ACC112 (cell line): ENCODE measurements around the gene NLRP6.
"Not testable (repeated sequence)": the region's sequence is repeated elsewhere in the genome, so short reads cannot be mapped to it uniquely, and the experiment has no call there.

Experiments
- H2AFZ ChIP-seq: fragments of 200-600 bp; sonication (generic); one replicate; pipeline ENCODE4 v1.6.0; 2017; ENCODE audit warnings: antibody characterized with exemption, low read length; ENCODE audit not compliant: unreplicated experiment
- H3K27ac ChIP-seq: fragments of 200-600 bp; sonication (generic); 2 replicates; pipeline ENCODE4 v1.5.1; 2014; ENCODE audit warnings: low read depth, mild to moderate bottlenecking, antibody characterized with exemption, low read length, moderate library complexity
- H3K27me3 ChIP-seq: fragments of 200-600 bp; sonication (generic); 2 replicates; pipeline ENCODE4 v1.6.1; 2014; ENCODE audit warnings: mild to moderate bottlenecking, antibody characterized with exemption, low read length, moderate library complexity, mixed read lengths; ENCODE audit not compliant: insufficient read depth
- H3K36me3 ChIP-seq: fragments of 200-600 bp; sonication (generic); 2 replicates; pipeline ENCODE4 v1.6.1; 2016; ENCODE audit warnings: mild to moderate bottlenecking, antibody characterized with exemption, low read length, moderate library complexity, mixed read lengths; ENCODE audit not compliant: insufficient read depth
- H3K4me1 ChIP-seq: fragments of 200-600 bp; sonication (generic); one replicate; pipeline ENCODE4 v1.6.1; 2016; ENCODE audit warnings: low read length, mixed read lengths; ENCODE audit not compliant: insufficient read depth, unreplicated experiment, control insufficient read depth
- H3K4me3 ChIP-seq: fragments of 200-600 bp; sonication (generic); 2 replicates; pipeline ENCODE4 v1.5.1; 2014; ENCODE audit warnings: mild to moderate bottlenecking, low read depth, low read length
- H3K79me2 ChIP-seq: fragments of 200-600 bp; sonication (generic); one replicate; pipeline ENCODE4 v1.6.0; 2016; ENCODE audit warnings: low read length; ENCODE audit not compliant: control insufficient read depth, unreplicated experiment, insufficient read depth

NLRP6 gene

DNA sequence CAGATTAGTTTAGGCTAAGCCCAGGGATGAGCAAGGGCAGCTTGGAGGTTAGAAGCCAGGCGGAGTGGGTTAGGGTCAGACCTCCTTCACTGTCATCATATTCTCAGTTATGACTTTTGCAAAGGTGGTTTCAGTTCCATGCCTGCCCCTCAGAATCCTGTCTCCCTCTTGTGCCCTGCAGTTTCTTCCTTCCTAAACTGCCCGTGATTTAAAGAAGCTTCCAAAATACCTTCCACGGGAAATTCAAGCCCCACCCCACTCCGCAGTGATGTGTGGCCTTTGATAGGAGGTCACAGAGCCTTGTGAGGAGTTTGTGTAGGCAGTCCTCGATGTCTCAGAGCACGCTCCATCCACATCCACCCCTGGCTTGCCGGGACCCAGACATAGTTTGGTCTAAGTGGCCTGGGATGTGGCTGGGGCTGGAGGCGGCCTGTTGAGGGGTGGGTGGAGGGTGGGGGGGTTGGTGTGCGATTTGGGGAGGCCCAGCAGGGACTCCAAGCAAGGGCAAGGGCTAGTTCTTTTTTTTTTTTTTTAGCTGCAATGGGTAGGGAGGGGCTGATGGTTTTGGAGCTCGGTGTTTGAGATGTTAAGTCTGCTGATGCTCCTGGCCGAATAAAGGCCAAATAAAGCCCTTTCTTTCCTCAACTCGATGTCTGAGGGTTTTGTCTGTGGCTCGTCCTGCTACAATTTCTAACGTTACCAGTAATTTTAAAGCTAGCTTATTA lies 34.0 kb downstream of the NLRP6 start:
- H3K4me3 ChIP-seq = peak overlapping the region; percentile 85
- peak overlapping the region; percentile 91 for H3K27ac ChIP-seq
- no peak overlapping the region for H2AFZ ChIP-seq
- H3K79me2 ChIP-seq = peaks cover 70% of the 10 kb centered on the region
- H3K36me3 ChIP-seq = peaks cover 19% of the 10 kb centered on the region; the same call in 1 of the 2 replicates
- H3K27me3 ChIP-seq = no peaks in the 10 kb centered on the region
- peaks cover 17% of the 10 kb centered on the region for H3K4me1 ChIP-seq

- Histone ChIP-seq H3K27ac (peak overlapping the region; percentile 91), H2AFZ (no peak overlapping the region), H3K4me1 (peaks cover 22% of the 10 kb centered on the region), H3K79me2 (peaks cover 76% of the 10 kb centered on the region), H3K4me3 (peak overlapping the region; percentile 85), H3K36me3 (peaks cover 19% of the 10 kb centered on the region; the same call in 1 of the 2 replicates), H3K27me3 (no peaks in the 10 kb centered on the region)
These were observed 35.1 kb downstream of the NLRP6 start for GRCh38 chr11:313304-313786.

GRCh38 chr11:313787-314553 lies 35.8 kb downstream of the NLRP6 start, which contains the start of gene IFITM1:
IFITM1 (plus strand) TSS chr11:314040; CDS start chr11:314171, 131 bp downstream.
- H3K79me2 ChIP-seq = peaks cover 72% of the 10 kb centered on the region
- peak within 1 kb of the TSS; percentile 91 for H3K27ac ChIP-seq
- H3K27me3 ChIP-seq = no peaks in the 10 kb centered on the region
- H2AFZ ChIP-seq = no peak within 1 kb of the TSS
- peak within 1 kb of the TSS; percentile 85 for H3K4me3 ChIP-seq
- peaks cover 19% of the 10 kb centered on the region; the same call in 1 of the 2 replicates for H3K36me3 ChIP-seq
- H3K4me1 ChIP-seq = peaks cover 22% of the 10 kb centered on the region

GRCh38 chr11:314554-314875 lies 36.3 kb downstream of the NLRP6 start:
- Histone ChIP-seq H3K4me3 (peak overlapping the region; percentile 85), H3K27ac (peak overlapping the region; percentile 91), H3K79me2 (peaks cover 69% of the 10 kb centered on the region), H3K4me1 (peaks cover 22% of the 10 kb centered on the region), H3K36me3 (peaks cover 20% of the 10 kb centered on the region; the same call in 1 of the 2 replicates)
- H2AFZ ChIP-seq, H3K27me3 ChIP-seq: not testable (repeated sequence)

DNA sequence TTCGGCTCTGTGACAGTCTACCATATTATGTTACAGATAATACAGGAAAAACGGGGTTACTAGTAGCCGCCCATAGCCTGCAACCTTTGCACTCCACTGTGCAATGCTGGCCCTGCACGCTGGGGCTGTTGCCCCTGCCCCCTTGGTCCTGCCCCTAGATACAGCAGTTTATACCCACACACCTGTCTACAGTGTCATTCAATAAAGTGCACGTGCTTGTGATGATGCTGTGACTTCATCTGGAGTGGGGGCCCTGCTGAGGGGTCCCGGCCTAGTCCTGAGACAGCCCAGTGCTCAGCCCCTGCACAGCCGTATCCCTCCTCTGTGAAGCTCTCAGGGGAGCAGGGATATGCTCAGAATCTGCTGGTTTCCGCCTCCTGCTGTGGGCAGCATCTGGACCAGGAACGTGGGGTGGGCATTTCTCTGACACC lies 36.9 kb downstream of the NLRP6 start:
- H2AFZ ChIP-seq = no peak overlapping the region
- peaks cover 22% of the 10 kb centered on the region; the same call in 1 of the 2 replicates for H3K36me3 ChIP-seq
- peaks cover 69% of the 10 kb centered on the region for H3K79me2 ChIP-seq
- peaks cover 22% of the 10 kb centered on the region for H3K4me1 ChIP-seq
- peak overlapping the region; percentile 85 for H3K4me3 ChIP-seq
- peak overlapping the region; percentile 91; the same call in 1 of the 2 replicates for H3K27ac ChIP-seq
- H3K27me3 ChIP-seq = no peaks in the 10 kb centered on the region

DNA sequence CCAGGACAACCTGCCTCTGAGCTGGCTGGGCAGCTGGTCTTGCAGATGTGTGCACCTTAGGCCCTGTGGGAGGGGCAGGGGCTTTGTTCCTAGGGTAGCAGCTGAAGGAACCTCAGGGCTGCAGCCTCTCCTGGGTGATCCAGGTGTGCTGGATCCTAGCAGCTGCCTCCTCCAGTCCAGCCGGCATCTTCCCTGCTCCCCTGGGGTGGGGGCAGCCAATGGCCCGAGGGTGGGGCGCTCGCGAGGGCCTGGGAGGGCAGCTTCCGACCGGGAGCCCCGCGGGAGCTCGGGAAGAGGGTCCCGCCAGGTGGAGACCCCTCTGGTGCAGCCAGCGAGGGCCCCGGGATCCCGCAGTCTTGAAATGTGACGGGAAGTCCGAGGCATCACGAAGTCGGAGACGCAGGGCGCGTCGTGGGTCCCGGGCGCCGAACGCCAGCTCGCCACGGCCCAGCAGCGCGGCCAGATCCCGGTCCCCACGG lies 37.3 kb downstream of the NLRP6 start:
- Histone ChIP-seq H3K79me2 (peaks cover 73% of the 10 kb centered on the region), H2AFZ (no peak overlapping the region), H3K27me3 (no peaks in the 10 kb centered on the region), H3K36me3 (peaks cover 22% of the 10 kb centered on the region; the same call in 1 of the 2 replicates), H3K4me3 (peak overlapping the region; percentile 85), H3K4me1 (peaks cover 22% of the 10 kb centered on the region), H3K27ac (peak overlapping the region; percentile 91)

- Histone ChIP-seq H3K4me1 (peaks cover 22% of the 10 kb centered on the region), H3K36me3 (peaks cover 22% of the 10 kb centered on the region; the same call in 1 of the 2 replicates), H3K27me3 (no peaks in the 10 kb centered on the region), H3K79me2 (peaks cover 74% of the 10 kb centered on the region), H2AFZ (no peak overlapping the region), H3K27ac (peak overlapping the region; percentile 91), H3K4me3 (peak overlapping the region; percentile 85)
These were observed 38.0 kb downstream of the NLRP6 start for GRCh38 chr11:316031-316701.

- peaks cover 22% of the 10 kb centered on the region; the same call in 1 of the 2 replicates for H3K36me3 ChIP-seq
- peak overlapping the region; percentile 91 for H3K27ac ChIP-seq
- no peak overlapping the region for H2AFZ ChIP-seq
- H3K27me3 ChIP-seq = no peaks in the 10 kb centered on the region
- H3K4me3 ChIP-seq = peak overlapping the region; percentile 85
- H3K79me2 ChIP-seq = peaks cover 71% of the 10 kb centered on the region
- H3K4me1 ChIP-seq = peaks cover 19% of the 10 kb centered on the region
These were observed 38.7 kb downstream of the NLRP6 start for GRCh38 chr11:316891-317301.

DNA sequence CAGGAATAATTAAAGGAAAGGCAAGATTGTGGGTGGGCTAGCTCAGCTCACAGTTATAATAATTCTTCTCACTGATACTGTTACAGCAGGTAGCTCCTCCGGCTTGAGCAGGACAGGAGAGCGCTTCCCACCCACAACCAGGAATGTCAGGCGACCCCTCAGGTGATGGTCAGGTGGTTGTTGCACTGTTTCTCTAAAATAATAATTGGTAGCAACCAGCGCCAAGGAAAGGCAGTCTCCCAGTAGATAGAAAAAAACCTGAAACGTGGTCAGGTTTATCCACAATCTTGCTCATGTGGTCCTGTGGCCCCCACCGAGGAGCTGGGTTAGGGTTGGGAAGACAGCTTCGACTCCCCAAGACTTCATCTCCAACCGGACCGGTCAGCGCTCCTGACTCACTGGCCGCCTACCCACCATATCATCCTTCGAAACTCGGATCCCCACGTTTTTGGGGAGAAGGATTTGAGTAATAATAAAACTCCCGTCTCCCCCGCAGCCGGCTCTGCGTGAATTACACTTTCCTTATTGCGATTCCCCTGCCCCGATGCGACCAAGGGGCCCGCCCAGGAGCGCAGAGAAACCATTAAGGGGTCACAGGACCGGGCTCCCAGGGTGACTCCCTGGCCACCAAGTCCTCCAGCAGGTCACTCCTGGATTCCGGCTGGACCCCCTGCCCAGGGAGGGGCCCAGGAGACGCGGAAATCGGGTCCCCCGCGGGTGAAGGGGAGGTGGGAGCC lies 39.6 kb downstream of the NLRP6 start:
- H2AFZ ChIP-seq, H3K27me3 ChIP-seq: not testable (repeated sequence)
- peak overlapping the region; percentile 91 for H3K27ac ChIP-seq
- H3K4me1 ChIP-seq = peaks cover 13% of the 10 kb centered on the region
- H3K79me2 ChIP-seq = peaks cover 64% of the 10 kb centered on the region
- H3K36me3 ChIP-seq = peaks cover 22% of the 10 kb centered on the region; the same call in 1 of the 2 replicates
- H3K4me3 ChIP-seq = peak overlapping the region; percentile 85
